Stimulated activated CD4-positive, alpha-beta T cell treated with anti-CD3 and anti-CD28 coated beads, Interleukin-15, amount 100 ng/mL, for 1 hour (primary cell): Measurements from ENCODE around the gene OR10H5.
"Not testable (repeated sequence)": the region's sequence is repeated elsewhere in the genome, so short reads cannot be mapped to it uniquely, and the experiment has no call there.

Experiments
- DNase-seq, 2 donors: peaks; one replicate each; pipeline ENCODE4 v3.0.0-alpha.2; 2020; ENCODE audit warnings: low read depth in 1 of 2, low spot score in 1 of 2

The OR10H5 gene, protein sequence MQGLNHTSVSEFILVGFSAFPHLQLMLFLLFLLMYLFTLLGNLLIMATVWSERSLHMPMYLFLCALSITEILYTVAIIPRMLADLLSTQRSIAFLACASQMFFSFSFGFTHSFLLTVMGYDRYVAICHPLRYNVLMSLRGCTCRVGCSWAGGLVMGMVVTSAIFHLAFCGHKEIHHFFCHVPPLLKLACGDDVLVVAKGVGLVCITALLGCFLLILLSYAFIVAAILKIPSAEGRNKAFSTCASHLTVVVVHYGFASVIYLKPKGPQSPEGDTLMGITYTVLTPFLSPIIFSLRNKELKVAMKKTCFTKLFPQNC

GRCh38 chr19:15787611-15788155 is at the start of gene OR10H5:
Gene OR10H5, plus strand, starts transcription at chr19:15787661. Its CDS starts 6,388 bp downstream, at chr19:15794049.
- no peak for DNase-seq

- DNase-seq, result no peak
Measured at GRCh38 chr19:15737722-15738121, 49.7 kb upstream of the OR10H5 start, which contains the start of gene OR10H3. Gene OR10H3, plus strand, starts transcription at chr19:15737985. Its CDS starts 3,408 bp downstream, at chr19:15741393.

- no peak for DNase-seq
Measured at GRCh38 chr19:15740785-15741184, 46.7 kb upstream of the OR10H5 start.

DNA sequence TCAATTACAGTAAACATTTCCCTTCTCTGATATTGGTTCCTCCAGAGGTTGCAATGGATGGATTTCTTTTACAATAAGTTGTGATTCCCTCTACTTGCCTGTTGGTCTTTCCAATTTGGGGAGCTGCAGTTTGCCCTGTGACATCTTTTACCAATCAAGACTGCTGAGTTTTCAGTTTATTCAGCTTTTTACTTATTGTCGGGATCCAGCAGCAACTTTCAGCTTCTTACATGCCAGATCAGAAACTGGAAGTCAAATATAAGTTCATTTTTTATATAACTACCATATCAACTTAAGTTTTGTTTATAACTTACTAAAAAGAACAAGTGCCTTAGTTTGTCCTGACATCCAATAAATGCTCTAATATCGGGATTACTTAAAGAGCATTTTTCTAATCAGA is 39.2 kb upstream of the OR10H5 start:
- no peak for DNase-seq

GRCh38 chr19:15758379-15758778 is 29.1 kb upstream of the OR10H5 start:
- DNase-seq, result no peak

GRCh38 chr19:15759962-15760565 is 27.4 kb upstream of the OR10H5 start:
- no peak for DNase-seq

DNA sequence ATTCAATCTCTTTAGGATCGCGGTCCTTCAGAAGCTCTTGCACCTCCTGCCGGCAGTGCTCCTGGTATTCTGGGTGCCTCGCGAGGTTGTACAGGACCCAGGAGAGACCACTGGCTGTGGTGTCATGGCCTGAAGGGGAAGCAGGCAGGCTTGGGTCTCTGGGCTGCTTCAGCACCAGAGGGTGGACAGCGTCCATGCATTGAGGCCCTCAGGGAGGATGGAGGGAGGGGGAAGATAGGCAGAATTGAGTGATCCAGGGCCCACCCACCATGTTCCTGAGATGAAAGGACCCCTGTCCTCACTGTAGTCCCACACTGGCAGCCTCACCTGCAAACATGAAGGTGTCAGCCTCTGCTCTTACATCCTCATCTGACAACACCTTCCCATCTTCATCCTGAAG is 17.9 kb upstream of the OR10H5 start:
- DNase-seq, result no peak

GRCh38 chr19:15774159-15774558 is 13.3 kb upstream of the OR10H5 start:
- DNase-seq, result not testable (repeated sequence)

GRCh38 chr19:15775249-15775648 is 12.2 kb upstream of the OR10H5 start:
- no peak for DNase-seq

DNA sequence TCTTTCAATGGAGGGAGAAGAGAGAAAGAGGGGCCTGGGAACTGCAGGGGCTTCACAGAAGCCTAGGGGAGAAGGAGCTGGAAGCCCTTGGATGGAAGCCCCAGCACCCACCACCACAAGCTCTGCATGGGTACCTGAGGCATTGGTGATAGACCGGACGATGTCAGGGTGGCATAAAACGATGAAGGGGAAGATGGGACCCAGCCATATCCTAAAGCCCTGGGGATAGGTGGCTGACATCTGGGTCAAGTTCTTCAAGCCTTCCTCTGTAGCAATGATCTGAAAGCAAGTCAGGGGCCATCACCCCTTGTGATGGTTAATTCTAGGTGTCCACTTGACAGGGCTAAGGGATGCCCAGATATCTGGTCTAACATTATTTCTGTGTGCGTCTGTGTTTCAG is 11.2 kb upstream of the OR10H5 start:
- DNase-seq, result no peak

GRCh38 chr19:15776991-15777970 is 10.2 kb upstream of the OR10H5 start:
- DNase-seq, result no peak

DNA sequence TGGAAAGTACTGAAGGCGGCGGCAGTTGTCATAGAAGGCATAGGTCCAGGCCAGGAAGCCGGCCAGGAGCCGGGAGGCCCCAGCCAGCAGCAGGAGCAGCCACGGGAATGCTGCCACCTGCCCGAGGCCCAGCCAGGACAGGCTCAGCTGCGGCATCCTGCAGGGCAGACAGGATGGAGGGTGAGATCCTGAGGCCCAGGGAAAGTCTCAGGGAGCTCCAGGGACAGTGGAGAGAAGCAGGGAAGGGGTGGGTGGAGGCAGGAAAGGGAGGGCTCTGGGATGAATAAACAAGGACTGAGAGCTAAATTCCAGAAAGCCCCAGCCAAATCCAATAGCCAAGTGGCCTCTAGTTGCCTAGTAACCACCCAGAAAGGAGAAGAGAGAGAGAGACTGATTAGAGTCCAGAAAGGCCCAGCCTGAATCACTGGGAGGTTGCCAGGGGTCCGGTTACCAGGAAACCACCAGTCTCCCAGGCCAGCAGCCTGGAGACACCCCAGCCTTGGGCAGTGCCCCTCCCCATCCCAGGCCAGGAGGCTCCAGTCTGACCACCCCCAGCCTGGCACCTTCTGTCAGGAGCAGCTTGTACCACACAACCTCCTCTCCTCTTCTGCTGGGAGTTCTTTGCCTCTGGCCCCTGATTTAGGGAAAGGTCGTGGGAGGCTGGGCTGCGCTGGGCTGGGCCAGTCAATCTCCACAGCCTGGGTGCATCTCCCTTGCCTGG is 7.5 kb upstream of the OR10H5 start:
- no peak for DNase-seq

GRCh38 chr19:15780610-15781418 is 6.6 kb upstream of the OR10H5 start:
- no peak for DNase-seq

GRCh38 chr19:15781661-15782060 is 5.8 kb upstream of the OR10H5 start:
- DNase-seq, result no peak

GRCh38 chr19:15782211-15782610 is 5.2 kb upstream of the OR10H5 start:
- no peak for DNase-seq

GRCh38 chr19:15782896-15783295 is 4.6 kb upstream of the OR10H5 start:
- DNase-seq, result not testable (repeated sequence)

DNA sequence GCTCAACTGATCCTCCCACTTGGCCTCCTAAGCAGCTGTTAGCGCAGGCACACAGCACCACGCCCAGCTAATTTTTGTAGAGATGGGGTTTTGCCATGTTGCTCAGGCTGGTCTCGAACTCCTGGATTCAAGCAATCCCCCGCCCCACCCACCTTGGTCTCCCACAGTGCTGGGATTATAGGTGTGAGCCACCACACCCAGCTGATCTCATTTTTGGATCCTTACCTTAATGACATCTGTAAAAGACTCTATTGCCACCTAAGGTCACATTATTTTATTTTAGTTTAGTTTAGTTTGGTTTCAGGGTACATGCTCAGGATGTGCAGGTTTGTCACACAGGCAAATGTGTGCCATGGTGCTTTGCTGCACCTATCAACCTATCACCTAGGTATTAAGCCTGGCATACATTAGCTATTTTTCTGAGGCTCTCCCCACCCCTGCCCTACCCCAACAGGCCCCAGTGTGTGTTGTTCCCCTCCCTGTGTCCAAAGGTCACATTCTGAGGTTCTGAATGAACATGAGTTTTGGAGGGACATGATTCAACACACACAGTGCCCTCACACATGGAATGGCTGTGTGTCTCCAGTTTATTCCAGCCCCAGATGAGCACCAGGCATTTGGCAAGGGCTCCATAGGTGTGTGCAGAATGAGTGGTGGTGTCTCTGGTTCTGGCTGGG is 1.3 kb downstream of the OR10H5 start:
- DNase-seq, result no peak

GRCh38 chr19:15790096-15790495 is 2.6 kb downstream of the OR10H5 start:
- DNase-seq, result no peak

GRCh38 chr19:15794279-15794678 is 6.8 kb downstream of the OR10H5 start:
- not testable (repeated sequence) for DNase-seq
